Measurements from ENCODE around the gene CCT7. TPM values are rescaled to one million over a fixed set of nuclear protein-coding genes. Genes with fewer than 3 reads are reported as not detected.
A peak's percentile ranks its signal among the peaks of the same experiment; 100 is the strongest.

CCT7 gene
- total and polyA plus RNA-seq, 10 of the 15 experiments (the other 5 are each of a cell fraction or from before 2014, with no cell fraction given) = 206 to 598 (median 486) TPM

GRCh38 chr2:73285159-73285739, 51.1 kb downstream of the CCT7 start (continued):
- TF ChIP-seq ETV6 (conservative IDR thresholded peaks at IDR 0.05 in 1 of 2, IDR thresholded peaks at IDR 0.05 in 1 of 2; ENCODE audit: borderline replicate concordance in 1 of 2, low read depth in 1 of 2) = no peak
- TF ChIP-seq SMC3 (IDR thresholded peaks at IDR 0.05; ENCODE audit: borderline replicate concordance, low read length) = no peak
- no peak for TF ChIP-seq REST (IDR thresholded peaks at IDR 0.05; ENCODE audit: low read depth, low read length)
- TF ChIP-seq E2F4 (IDR thresholded peaks at IDR 0.05; ENCODE audit: low read depth, low read length) = no peak
- TF ChIP-seq TCF3 (IDR thresholded peaks at IDR 0.05; ENCODE audit: borderline replicate concordance, insufficient read depth, low read depth, low read length) = no peak
- no peak for TF ChIP-seq JUNB (IDR thresholded peaks at IDR 0.05)
- no peak for TF ChIP-seq HCFC1 (IDR thresholded peaks at IDR 0.05; ENCODE audit: low read length)
- TF ChIP-seq, protein P1, sequence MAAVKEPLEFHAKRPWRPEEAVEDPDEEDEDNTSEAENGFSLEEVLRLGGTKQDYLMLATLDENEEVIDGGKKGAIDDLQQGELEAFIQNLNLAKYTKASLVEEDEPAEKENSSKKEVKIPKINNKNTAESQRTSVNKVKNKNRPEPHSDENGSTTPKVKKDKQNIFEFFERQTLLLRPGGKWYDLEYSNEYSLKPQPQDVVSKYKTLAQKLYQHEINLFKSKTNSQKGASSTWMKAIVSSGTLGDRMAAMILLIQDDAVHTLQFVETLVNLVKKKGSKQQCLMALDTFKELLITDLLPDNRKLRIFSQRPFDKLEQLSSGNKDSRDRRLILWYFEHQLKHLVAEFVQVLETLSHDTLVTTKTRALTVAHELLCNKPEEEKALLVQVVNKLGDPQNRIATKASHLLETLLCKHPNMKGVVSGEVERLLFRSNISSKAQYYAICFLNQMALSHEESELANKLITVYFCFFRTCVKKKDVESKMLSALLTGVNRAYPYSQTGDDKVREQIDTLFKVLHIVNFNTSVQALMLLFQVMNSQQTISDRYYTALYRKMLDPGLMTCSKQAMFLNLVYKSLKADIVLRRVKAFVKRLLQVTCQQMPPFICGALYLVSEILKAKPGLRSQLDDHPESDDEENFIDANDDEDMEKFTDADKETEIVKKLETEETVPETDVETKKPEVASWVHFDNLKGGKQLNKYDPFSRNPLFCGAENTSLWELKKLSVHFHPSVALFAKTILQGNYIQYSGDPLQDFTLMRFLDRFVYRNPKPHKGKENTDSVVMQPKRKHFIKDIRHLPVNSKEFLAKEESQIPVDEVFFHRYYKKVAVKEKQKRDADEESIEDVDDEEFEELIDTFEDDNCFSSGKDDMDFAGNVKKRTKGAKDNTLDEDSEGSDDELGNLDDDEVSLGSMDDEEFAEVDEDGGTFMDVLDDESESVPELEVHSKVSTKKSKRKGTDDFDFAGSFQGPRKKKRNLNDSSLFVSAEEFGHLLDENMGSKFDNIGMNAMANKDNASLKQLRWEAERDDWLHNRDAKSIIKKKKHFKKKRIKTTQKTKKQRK (IDR thresholded peaks at IDR 0.05; ENCODE audit: low read depth, low read length) = no peak
- no peak for TF ChIP-seq BMI1 (IDR thresholded peaks at IDR 0.05; ENCODE audit: borderline replicate concordance)
- TF ChIP-seq, protein P2, sequence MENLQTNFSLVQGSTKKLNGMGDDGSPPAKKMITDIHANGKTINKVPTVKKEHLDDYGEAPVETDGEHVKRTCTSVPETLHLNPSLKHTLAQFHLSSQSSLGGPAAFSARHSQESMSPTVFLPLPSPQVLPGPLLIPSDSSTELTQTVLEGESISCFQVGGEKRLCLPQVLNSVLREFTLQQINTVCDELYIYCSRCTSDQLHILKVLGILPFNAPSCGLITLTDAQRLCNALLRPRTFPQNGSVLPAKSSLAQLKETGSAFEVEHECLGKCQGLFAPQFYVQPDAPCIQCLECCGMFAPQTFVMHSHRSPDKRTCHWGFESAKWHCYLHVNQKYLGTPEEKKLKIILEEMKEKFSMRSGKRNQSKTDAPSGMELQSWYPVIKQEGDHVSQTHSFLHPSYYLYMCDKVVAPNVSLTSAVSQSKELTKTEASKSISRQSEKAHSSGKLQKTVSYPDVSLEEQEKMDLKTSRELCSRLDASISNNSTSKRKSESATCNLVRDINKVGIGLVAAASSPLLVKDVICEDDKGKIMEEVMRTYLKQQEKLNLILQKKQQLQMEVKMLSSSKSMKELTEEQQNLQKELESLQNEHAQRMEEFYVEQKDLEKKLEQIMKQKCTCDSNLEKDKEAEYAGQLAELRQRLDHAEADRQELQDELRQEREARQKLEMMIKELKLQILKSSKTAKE (IDR thresholded peaks at IDR 0.05; ENCODE audit: low read depth, poor library complexity, severe bottlenecking) = no peak
- no peak for TF ChIP-seq IRF4 (IDR thresholded peaks at IDR 0.05; ENCODE audit: low read depth, low read length)
- peak; percentile 79 for TF ChIP-seq MXI1 (IDR thresholded peaks at IDR 0.05; ENCODE audit: low read depth, low read length)
- TF ChIP-seq SMARCA5 (IDR thresholded peaks at IDR 0.05) = 0 out of 2 replicates have a peak, but pooled peaks have one; percentile 1
- TF ChIP-seq, protein P3, sequence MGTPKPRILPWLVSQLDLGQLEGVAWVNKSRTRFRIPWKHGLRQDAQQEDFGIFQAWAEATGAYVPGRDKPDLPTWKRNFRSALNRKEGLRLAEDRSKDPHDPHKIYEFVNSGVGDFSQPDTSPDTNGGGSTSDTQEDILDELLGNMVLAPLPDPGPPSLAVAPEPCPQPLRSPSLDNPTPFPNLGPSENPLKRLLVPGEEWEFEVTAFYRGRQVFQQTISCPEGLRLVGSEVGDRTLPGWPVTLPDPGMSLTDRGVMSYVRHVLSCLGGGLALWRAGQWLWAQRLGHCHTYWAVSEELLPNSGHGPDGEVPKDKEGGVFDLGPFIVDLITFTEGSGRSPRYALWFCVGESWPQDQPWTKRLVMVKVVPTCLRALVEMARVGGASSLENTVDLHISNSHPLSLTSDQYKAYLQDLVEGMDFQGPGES (IDR thresholded peaks at IDR 0.05) = no peak
- TF ChIP-seq SMAD1 (IDR thresholded peaks at IDR 0.05; ENCODE audit: low read depth, partially characterized antibody) = no peak
- TF ChIP-seq MEF2B (IDR thresholded peaks at IDR 0.05; ENCODE audit: partially characterized antibody, poor library complexity, severe bottlenecking) = no peak
